ENCODE data around the gene NEDD4.

Gene NEDD4

GRCh38 chr15:55980511-55980910 lies 12.9 kb downstream of the NEDD4 start:
- no peaks in the 10 kb centered on the region for H3K36me3 ChIP-seq (ENCODE audit: control insufficient read depth in 2 of 2, insufficient read depth in 1 of 2, low read length in 2 of 2)
- no peaks in the 10 kb centered on the region for H3K4me1 ChIP-seq (ENCODE audit: control insufficient read depth, insufficient read depth, low read length)
- ChIA-PET CTCF (no interaction called here), POLR2A (interaction anchor here (0.7 kb wide), 1 partner anchor 1051 kb away, joined by 6 read pairs; no protein-coding TSS in a partner anchor)
- H3K9me3 ChIP-seq (ENCODE audit: control insufficient read depth, insufficient read depth, low read depth, low read length): no peaks in the 10 kb centered on the region
- H3K4me3 ChIP-seq (ENCODE audit: low read depth, low read length): no peak overlapping the region
- TF ChIP-seq ZBTB7A (tag by site-specific recombination; IDR thresholded peaks at IDR 0.05; ENCODE audit: low read depth) (no peak), ZNF274 (IDR thresholded peaks at IDR 0.05; ENCODE audit: low read length) (no peak), ZNF274 (tag by site-specific recombination; IDR thresholded peaks at IDR 0.05; ENCODE audit: borderline replicate concordance) (no peak), ZNF776 (tag by site-specific recombination; IDR thresholded peaks at IDR 0.05; ENCODE audit: borderline replicate concordance) (no peak), ZNF529 (tag by site-specific recombination; IDR thresholded peaks at IDR 0.05; ENCODE audit: insufficient replicate concordance) (no peak), ZNF623 (tag by site-specific recombination; IDR thresholded peaks at IDR 0.05) (no peak), ZNF670 (tag by site-specific recombination; IDR thresholded peaks at IDR 0.05; ENCODE audit: low read depth) (no peak), ZNF19 (tag by site-specific recombination; IDR thresholded peaks at IDR 0.05; ENCODE audit: low read depth) (no peak), ZNF596 (tag by site-specific recombination; IDR thresholded peaks at IDR 0.05) (no peak), CTCF (tag by site-specific recombination; IDR thresholded peaks at IDR 0.05) (no peak), ZNF266 (tag by site-specific recombination; IDR thresholded peaks at IDR 0.05; ENCODE audit: low read depth) (no peak), ZNF600 (tag by site-specific recombination; IDR thresholded peaks at IDR 0.05) (no peak), ZNF580 (tag by site-specific recombination; IDR thresholded peaks at IDR 0.05) (no peak), ZNF24 (tag by site-specific recombination; IDR thresholded peaks at IDR 0.05) (no peak), ZNF10 (tag by site-specific recombination; IDR thresholded peaks at IDR 0.05) (no peak)
- TF ChIP-seq, protein P1, sequence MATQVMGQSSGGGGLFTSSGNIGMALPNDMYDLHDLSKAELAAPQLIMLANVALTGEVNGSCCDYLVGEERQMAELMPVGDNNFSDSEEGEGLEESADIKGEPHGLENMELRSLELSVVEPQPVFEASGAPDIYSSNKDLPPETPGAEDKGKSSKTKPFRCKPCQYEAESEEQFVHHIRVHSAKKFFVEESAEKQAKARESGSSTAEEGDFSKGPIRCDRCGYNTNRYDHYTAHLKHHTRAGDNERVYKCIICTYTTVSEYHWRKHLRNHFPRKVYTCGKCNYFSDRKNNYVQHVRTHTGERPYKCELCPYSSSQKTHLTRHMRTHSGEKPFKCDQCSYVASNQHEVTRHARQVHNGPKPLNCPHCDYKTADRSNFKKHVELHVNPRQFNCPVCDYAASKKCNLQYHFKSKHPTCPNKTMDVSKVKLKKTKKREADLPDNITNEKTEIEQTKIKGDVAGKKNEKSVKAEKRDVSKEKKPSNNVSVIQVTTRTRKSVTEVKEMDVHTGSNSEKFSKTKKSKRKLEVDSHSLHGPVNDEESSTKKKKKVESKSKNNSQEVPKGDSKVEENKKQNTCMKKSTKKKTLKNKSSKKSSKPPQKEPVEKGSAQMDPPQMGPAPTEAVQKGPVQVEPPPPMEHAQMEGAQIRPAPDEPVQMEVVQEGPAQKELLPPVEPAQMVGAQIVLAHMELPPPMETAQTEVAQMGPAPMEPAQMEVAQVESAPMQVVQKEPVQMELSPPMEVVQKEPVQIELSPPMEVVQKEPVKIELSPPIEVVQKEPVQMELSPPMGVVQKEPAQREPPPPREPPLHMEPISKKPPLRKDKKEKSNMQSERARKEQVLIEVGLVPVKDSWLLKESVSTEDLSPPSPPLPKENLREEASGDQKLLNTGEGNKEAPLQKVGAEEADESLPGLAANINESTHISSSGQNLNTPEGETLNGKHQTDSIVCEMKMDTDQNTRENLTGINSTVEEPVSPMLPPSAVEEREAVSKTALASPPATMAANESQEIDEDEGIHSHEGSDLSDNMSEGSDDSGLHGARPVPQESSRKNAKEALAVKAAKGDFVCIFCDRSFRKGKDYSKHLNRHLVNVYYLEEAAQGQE (tag by site-specific recombination; IDR thresholded peaks at IDR 0.05): no peak
- TF ChIP-seq, protein P2, sequence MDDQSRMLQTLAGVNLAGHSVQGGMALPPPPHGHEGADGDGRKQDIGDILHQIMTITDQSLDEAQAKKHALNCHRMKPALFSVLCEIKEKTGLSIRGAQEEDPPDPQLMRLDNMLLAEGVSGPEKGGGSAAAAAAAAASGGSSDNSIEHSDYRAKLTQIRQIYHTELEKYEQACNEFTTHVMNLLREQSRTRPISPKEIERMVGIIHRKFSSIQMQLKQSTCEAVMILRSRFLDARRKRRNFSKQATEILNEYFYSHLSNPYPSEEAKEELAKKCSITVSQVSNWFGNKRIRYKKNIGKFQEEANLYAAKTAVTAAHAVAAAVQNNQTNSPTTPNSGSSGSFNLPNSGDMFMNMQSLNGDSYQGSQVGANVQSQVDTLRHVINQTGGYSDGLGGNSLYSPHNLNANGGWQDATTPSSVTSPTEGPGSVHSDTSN (CRISPR knock-in tag; IDR thresholded peaks at IDR 0.05): no peak
- TF ChIP-seq, protein P3, sequence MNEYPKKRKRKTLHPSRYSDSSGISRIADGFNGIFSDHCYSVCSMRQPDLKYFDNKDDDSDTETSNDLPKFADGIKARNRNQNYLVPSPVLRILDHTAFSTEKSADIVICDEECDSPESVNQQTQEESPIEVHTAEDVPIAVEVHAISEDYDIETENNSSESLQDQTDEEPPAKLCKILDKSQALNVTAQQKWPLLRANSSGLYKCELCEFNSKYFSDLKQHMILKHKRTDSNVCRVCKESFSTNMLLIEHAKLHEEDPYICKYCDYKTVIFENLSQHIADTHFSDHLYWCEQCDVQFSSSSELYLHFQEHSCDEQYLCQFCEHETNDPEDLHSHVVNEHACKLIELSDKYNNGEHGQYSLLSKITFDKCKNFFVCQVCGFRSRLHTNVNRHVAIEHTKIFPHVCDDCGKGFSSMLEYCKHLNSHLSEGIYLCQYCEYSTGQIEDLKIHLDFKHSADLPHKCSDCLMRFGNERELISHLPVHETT (tag by site-specific recombination; IDR thresholded peaks at IDR 0.05): no peak
- TF ChIP-seq, protein P4, sequence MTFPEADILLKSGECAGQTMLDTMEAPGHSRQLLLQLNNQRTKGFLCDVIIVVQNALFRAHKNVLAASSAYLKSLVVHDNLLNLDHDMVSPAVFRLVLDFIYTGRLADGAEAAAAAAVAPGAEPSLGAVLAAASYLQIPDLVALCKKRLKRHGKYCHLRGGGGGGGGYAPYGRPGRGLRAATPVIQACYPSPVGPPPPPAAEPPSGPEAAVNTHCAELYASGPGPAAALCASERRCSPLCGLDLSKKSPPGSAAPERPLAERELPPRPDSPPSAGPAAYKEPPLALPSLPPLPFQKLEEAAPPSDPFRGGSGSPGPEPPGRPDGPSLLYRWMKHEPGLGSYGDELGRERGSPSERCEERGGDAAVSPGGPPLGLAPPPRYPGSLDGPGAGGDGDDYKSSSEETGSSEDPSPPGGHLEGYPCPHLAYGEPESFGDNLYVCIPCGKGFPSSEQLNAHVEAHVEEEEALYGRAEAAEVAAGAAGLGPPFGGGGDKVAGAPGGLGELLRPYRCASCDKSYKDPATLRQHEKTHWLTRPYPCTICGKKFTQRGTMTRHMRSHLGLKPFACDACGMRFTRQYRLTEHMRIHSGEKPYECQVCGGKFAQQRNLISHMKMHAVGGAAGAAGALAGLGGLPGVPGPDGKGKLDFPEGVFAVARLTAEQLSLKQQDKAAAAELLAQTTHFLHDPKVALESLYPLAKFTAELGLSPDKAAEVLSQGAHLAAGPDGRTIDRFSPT (tag by site-specific recombination; IDR thresholded peaks at IDR 0.05): no peak
- no peak overlapping the region for H3K27ac ChIP-seq (ENCODE audit: extremely low read depth, low read depth, low read length)
